OCI-LY7 (cell line): Measurements from ENCODE around the gene GCFC2.

Source experiments
- CTCF ChIP-seq: fragments of 200-600 bp; sonication (generic); conservative IDR thresholded peaks from 2 replicates; pipeline ENCODE4 v1.5.1; 2014; ENCODE audit warnings: mild to moderate bottlenecking, antibody characterized with exemption, low read length, moderate library complexity, mixed read lengths
- EZH2phosphoT487 ChIP-seq: fragments of 200-600 bp; sonication (generic); IDR thresholded peaks from 2 replicates; pipeline ENCODE4 v1.6.1; 2018; ENCODE audit warnings: low read depth, borderline replicate concordance, mild to moderate bottlenecking, mixed run types, antibody characterized with exemption, low read length, moderate library complexity, mixed read lengths

GRCh38 chr2:75722687-75723086 is 12.0 kb upstream of the GCFC2 start:
- no peak for TF ChIP-seq CTCF
- no peak for TF ChIP-seq EZH2phosphoT487
